COLO668 (cell line): Measurements from ENCODE around the gene ADAMTS2.

ENCODE experiments used
- DNase-seq: peaks from one replicate; lab custom pipeline; 2025; ENCODE audit not compliant: unreplicated experiment; lab: John Stamatoyannopoulos, UW

ADAMTS2 gene

DNA sequence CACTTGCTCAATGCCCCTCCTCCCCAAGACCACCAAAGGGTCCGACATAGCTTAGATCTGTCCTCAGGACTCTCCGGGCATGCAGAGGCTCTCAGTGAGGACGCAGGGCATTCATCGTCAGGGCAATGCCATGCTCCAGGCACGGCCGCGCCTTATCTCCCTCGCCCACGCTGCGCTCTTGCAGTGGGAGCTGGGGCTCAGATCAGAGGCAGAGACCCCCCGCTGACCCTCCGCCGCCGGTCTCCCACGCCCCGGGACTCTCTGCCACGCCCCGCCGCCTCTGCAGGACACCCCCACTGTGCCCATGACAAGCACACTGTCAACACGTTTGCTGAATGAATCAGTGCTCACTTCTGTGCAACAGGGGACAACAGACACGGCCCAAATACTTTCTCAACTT lies 140.7 kb downstream of the ADAMTS2 start:
- no peak for DNase-seq

DNA sequence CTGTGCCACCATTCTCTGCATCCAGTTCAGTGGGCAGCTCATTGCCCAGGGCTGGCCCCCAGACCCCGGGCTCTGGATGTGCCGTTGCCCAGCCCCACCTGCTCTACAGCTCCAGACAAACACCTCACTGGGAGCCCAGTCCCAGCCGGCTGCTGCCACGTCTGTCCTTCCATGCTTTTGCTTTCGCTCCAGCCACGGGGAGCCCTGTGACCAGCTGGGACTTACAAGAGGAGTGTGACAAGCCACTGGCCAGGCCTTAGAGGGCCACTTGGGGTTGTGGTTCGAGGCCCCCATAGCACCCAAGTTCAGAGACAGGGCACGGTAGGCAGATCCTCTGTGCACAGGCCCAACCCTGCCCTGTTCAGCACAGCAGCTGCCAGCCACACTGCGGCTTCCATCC lies 142.0 kb downstream of the ADAMTS2 start:
- no peak for DNase-seq

DNA sequence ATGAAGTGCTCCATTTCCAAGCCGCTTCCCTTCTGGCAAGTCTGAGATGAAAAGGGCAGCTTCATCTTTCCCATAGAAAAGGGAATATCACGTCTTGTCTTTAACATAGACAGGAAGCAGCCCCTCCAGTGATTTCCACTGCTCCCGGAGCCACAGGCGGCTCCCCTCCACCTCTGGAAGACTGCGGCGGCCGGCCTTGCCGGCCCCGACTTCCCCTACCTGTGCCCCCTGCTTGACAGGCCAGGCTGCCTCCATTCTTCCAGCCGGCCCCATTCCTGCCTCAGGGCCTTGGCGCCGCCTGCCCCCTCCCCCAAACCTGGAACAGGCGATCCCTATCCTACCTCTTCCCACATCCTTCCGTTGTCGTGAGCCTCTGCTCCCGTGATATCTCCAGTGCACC lies 143.3 kb downstream of the ADAMTS2 start:
- DNase-seq: no peak

DNA sequence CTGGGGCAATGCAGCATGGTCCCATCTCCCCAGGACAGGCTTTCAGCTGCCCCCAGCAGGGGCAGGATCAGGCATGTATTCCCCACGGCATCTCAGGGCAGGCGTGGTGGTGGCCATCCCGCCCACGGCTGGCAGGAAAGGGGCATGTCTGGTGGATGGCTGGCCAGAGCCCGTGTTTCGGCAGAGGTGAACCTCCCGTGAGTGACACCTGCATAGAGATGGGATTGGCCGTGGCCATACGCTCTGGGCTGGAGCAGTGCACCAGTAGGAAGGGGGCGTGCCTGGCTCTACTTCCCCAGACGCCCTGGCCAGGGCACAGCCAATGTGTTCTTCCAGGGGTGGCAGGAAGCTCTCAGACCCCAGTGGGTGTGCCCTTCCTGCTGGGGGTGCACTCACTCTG lies 146.0 kb downstream of the ADAMTS2 start:
- no peak for DNase-seq

DNA sequence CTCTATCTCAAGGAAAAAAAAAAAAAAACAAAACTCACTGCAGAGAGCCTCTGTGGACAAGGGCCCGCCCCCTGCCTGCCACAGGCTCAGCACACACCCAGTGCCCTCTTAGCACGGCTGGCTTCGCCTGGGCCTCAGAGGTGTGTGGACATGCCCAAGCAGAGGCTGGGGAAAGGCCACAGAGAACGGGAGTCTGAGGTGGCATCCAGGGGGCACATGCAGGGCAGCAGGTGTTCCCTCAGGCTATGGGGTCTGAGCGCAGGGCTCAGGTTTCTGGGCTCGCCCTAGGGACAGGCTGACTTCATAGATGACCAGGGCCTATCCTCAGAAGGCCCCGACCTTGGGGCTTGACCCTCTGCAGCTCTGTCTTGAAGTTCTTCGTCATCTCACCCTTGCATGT lies 146.4 kb downstream of the ADAMTS2 start:
- DNase-seq: no peak

DNA sequence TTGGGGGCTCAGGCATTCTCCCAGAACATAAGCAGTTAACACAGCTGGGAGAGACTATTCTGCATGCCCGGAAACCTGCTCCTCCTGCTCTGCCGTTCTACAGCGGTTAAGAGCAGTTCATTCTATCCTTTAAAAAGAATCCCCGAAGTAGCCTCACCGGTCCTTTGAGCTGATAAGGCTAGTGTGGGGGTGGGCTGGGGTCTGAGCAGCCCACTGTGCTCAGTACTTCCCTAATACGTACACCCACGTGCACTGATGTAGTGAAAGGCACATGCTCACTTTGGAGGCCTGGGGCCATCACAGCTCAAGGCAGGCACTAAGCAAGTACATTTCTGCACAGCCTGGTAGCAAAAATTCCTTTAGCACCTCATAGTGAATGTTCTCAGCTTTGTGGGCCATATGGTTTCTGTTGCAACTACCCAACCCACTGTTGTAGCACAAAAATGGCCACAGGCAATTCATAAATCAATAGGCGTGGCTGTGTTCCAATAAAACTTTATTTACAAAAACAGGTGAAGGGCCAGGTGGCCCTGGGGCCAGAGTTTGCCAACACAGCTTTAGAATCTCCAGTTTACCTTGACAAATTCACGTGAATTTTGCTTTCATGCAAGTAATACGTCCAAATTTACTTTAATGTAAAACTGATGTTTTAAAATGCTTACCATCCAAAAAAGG lies 148.7 kb downstream of the ADAMTS2 start:
- DNase-seq: no peak

DNA sequence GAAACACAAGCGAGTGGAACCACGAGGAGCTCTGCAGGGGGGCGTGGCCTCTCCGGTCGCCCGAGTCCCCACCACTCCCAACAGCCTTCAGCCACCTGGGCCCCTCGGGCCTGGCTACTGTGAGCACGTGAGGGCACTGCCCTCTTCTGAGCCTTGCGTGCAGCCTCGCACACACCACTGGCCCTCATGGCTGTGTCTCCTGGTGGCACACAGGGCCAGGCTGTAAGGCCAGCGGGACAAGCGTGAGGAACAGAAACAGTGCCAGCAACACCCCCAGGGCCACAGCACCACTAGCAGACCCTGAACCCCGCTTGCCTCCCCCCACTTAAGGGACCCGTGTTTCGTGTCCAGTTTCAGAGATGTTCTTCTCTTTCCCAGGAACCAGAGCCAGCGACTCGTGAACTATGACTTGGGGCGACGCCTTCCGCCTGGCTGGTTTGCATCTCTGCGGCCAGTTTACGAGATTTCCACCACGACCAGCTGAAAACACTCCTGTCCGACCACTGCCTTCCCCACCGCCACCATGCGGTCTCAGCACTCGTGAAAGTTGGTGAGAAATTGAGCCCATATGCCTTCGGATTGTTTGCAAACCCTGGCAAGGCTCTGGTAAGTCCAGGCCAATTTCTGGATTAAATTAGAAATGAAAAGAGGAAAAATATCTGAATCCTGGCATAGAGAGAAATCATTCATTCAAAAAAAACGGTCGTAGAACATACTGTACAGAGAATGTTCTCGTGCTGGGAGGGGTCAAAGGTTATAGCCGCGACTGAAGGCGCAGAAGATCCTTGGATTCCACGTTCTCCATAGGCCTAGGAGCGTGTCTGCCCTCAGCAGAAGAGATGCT lies 149.5 kb downstream of the ADAMTS2 start:
- no peak for DNase-seq

DNA sequence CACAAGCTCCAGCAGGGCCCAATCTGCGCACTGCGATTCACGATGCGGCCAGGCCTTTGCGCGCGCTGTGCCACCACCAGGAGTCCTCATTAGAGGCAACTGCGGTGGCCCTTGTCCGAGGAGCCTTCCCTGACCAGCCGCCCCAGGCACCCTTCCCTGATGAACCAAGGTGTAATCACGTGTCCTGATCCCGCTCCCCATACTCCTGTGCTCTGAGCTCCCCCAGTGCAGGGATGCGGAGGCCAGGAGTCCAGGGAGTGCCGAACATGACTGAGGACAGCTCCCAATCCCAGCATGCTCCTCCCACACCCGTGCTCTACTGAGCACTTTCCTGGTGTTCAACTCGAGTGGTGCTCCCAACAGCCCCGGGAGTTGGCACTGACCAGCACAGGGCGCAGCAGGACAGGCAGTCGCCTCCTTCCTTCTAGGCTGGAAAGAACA lies 150.3 kb downstream of the ADAMTS2 start:
- no peak for DNase-seq

DNA sequence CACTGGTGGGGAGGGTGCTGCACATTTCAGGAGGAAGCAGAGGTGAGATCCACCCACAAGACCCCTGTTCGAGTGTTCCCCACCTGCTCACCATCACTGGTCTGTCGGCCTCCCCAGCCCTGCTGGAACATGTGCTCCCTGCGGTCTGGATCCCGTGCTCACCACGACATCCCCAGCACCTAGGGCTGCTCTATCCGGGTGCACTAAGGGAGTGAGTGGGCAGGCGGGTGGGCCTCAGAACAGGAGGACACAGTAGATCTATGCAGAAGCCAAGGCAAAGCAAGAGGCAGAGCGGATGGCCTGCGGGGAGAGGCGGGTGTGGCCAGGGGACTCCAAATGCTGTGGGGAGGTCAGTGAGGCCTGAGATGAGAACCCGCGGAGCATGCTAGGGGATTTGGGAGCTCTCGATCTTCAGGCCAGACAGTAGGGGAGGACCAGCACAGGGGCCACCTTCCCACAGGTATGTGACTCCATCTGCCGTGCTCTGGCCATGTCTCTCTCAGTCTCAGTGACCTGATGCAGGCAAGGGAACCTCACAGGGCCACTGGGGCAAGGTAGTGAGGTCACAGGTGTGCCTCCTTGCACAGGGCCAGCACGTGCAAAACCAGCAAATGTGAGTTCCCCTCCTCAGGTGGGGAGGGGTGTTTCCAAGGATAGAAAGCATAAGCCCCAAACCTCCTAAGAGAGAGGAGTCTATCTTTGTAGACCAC lies 150.9 kb downstream of the ADAMTS2 start:
- DNase-seq: no peak

DNA sequence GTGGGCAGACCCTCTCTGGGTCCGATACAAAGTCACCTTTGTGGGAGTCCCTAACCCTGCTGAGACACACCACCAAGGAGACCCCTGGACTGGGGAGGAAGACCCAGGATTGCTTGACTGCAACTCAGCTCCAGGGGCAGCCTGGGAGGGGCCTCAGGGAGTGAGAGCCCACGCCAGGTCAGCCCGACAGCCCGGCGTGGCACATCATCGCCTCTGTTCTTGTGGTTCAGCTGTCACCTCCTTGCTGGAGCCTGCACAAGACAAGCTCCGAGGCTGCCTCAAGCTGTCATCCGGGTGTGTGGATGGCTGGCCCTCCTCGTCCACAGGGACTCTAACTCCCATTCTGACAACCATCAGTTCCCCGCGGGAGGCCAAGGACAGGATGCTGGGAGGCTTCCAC lies 151.5 kb downstream of the ADAMTS2 start:
- no peak for DNase-seq

DNA sequence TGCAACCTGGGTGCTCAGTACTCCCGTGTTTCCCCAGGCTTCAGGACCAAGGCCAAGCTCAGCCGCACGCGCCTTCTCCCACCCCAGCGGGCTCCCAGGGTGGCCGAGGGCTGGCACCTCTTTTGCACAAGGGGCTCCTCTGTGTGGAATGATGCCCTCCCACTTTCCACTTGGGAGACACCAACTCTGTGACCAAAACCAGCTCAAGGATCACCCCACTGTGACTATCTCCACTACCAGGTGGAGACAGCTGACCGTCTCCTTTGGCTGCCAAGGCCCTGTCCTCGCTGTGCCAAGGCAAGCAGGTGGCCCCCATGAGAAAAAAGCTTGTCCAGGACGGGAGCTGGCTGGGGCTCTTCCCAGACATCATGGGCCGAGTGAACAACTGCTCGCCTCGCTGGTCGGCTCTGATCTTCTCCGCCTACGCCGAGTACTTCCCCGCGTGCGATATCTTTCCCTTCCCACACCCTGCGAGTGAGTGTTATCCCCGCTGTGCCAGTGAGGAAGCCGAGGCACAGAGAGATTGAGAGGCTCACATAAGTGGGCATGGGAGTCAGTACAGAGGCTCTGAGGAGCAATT lies 152.3 kb downstream of the ADAMTS2 start:
- DNase-seq: no peak

DNA sequence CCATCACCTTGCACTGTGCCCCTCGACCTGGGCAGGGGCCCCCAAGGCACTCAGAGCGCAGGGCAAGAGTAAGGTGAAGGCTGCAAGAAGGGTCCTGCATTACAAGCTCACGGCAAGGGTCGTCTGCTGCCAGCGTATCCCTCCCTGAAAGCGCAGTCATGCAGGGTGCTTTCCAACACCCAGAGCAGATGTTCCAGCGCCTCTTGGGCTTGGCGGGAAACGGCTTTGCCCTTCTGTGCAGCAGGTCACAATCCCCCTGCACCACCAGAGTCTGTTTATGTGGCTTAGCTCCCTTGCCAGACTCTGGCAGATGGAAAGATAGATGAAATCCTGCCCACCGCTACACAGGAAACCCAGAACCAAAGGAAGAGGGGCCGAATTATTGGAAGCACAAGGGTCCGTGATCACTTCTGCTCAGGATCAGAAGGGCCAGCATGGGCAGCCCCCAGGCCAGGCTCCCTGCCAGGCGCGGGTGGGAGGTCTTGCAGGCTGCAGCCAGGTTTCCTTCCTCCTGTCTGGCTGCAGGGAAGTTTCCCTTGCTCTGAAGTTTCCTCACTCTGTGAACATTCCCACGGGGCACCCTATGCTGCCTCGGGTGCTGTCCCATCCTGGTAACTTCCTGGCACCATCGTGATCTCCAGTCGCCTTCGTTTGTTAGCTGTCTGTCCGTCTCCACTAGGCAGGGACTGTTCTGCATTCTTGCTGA lies 152.9 kb downstream of the ADAMTS2 start:
- no peak for DNase-seq

DNA sequence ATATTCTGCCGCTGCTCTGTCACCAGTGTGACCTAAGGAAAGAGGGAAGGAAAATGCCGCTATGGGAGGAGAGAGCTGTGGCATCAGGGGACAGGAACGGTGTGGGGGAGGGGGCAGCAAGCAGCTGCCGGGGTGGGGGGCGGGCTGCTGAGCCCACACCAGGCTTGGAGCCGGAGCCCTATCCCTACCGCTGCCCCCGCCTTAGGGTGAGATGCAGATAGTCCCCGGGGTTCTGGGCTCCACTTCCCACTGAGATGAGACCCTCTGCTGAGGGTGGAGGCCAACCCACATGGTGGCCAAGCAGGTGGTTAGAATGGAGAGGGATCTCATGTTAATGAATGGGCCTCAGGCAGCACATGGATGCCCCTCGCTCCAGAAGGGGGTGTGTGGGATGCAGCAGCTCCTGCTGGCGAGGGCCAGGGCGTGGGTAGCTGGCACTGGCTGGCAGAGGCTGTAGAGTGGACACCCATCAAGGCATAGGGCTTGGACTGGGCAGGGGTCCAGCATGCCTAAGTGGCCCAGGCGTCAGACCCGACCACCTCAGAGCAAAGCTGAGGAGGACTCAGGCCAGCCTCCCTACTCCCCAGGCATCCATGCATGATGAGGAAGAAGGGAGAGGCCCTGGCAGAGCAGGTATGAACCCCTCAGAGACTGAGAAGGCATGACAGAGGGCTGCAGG lies 153.6 kb downstream of the ADAMTS2 start:
- no peak for DNase-seq

DNA sequence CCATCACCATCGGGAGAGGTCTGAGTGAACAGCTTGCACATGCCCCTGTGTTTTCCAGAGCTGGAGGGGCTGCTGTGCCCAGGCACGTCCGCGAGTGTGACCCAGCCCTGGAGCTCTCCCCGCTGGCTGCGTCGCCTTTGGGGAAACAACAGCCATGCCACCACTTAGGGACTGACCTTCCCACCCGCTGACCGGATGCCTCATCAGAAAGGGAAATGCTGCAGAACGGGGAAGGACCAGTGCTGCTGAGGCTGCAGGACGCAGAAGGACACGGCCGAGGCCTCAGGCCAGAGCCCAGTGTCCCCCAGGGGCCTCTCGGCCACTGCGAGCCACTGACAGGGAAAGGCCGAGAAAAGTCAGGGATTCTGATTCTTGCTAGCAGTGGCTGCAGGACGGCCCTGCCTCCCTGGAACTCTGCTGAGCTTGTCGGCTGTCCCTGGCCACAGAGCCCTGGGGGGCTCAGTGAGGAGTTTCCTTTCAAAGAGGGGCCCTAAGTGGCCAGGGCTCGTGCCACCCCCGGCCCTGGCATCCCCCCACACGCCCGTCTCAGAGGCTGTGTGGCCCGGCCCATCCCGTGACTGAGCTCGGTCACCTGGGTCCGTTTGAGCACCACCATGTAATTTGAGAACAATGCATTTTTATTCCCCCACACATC lies 154.3 kb downstream of the ADAMTS2 start:
- no peak for DNase-seq

DNA sequence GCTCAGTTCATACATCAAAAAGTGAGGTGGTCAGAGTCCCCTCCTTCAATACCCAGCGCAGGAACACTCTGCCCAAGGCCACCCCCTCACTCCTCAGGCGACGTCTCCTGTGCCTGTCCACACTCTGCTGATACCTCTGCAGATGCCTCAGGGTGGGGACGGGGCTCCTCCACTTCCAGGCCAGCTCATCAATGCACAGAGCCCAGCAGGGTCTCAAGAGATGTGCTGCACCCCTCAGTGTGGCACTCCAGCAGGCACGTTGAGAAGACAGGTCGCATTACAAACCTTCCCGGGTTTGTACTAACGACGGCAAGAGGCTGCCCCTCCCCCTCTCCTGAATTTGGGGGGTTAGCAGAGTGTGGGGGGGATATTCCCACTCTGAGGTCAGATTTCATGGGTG lies 156.6 kb downstream of the ADAMTS2 start:
- DNase-seq: no peak

DNA sequence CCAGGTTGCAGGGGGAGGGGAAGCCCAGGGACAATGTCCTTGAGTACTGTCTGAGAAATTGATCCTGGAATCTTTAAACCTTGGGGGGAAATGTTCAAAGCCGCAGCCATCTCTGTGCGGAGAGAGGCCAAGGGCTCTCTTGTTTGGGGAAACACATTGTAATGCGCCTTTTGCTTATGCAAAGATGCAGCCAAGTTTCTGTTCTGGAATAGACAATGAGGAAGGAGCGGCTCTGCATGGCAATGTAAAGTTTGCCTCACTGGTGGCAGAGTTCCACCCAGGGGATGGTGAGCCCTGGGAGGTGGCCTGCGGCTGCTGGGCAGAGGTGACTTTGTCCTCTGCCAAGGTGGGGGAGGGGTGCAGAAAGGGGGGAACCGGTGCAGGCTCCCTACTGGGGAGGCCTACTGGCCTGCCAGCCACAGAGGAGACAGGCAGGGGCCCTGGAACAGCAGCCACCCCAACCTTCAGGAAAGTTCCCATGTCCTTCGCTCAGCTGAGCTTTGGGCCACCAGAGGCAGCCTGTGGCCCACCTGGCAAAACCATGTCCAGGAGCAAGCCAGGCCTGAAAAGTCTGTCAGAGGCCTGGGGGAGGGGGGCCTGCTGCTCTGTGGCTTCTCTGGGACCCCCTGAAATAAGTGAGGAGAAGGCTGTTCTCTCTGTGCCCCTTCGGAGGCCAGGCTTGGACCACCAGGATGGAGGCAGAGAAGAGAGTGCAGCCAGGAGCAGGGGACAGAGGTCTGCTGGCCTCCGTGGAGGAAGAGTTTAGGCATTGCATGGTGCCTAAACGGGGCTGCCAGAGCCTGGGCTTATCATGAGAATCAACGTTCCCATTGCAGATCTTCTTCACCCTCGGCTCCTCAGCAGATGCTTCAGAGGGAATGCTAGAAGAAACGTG lies 157.3 kb downstream of the ADAMTS2 start:
- DNase-seq: no peak

DNA sequence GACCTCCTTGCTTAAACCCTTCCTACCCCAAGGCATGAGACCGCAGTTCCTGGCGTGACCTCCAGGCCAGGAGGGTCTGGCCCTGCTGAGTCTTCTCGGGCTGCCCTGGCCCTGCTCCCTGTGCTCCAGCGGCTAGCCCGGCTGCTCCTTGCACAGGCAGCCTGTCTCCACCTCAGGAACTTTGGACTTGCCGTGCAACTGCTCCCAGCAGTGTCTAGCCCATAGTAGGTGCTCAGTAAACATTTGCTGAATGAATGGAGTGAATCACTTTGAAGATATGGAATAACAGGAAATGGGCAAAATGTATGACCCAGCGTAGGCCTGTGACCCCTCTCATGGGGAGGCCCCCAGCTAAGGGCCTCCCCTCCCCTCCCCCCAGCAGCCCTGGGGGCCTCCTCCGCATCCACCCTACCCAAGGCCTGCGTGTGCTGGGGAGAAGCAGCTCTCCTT lies 158.0 kb downstream of the ADAMTS2 start:
- DNase-seq: no peak

DNA sequence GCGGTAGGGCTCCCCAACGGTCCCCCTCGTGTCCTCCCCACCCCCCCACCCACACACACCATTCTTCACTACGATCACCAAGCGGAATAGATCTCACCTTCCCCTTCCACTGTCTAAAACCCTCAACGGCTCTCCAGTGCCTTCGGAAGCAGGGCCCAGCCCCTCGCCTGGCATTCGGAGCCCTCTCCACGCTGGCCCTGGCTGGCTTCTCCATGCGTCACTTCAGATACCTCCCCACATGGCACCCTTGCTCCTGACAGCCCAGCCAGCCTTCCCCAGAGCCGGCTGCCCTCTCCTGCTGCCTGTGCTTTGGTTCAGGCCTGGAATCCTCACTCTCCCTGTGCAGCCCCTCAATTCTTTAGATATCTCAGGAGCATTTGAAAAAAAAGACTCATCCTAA lies 158.5 kb downstream of the ADAMTS2 start:
- no peak for DNase-seq

DNA sequence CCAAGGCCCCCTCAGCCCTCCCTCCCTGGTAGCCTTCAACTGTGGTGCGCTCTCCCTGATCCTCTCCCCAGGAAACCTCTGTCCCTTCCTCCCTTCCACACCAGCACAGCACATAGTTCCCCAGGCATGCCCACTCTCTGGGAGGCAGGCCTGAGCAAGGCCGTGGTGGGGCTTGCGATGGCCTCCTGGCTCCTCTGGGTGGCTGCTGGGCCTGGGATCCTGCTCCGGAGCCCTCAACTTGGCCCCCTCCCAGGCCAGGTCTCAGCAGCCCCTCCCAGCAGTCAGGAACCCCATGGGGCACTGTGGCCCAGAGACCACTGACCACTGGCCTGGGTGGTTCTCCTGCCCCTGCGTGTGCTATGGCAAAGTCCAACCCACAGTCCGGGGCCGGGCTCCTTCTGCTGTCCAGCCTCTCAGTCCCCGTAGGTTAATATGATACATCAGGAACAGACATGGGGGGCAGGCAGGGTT lies 159.3 kb downstream of the ADAMTS2 start:
- DNase-seq: no peak
